Tongue (tissue), 2 donors: ENCODE results near the gene PUM1. TPM values are rescaled to one million over a fixed set of nuclear protein-coding genes. Genes with fewer than 3 reads are reported as not detected.
"Not testable (repeated sequence)": the region's sequence is repeated elsewhere in the genome, so short reads cannot be mapped to it uniquely, and the experiment has no call there.

Source experiments
- DNase-seq: peaks from one replicate; pipeline ENCODE4 v3.0.0-alpha.2; 2015
- total RNA-seq: library from RNA; depleted of rRNA; stranded (reverse); fragments of >200 nt; gene quantifications from one replicate; pipeline ENCODE4 v1.2.3, GENCODE V29; 2014

PUM1 gene
- total RNA-seq, 1 donor from 2014 or later = 89.8 TPM

DNA sequence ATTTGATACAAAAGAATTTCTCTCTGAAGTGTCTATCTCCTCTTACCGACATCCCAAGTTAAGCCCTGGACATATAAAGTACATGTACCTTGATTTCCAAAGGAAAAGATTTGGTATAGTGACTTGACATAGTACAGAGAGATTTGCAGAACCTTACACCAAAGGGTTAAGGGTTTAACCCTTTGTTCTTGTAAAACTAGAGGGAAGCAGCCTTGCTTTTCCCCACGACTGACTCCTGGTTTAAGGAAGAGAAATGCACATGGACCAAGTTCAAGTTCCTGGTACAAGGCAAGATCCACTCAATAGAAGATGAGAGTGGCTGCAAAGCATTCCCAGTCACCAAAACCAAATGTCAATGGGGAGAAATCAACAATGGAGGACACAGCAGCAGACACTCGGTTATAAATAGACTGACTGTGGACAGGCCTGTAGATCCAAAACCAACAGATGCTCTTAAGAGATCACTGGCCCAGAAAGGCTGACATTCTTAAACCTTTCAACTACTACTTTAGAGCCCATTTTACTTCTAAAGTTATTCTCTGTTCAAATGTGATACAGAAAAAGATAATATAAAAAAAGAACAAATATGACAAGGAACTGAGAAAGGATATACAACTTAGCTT, 69.4 kb downstream of the PUM1 start:
- no peak for DNase-seq

DNA sequence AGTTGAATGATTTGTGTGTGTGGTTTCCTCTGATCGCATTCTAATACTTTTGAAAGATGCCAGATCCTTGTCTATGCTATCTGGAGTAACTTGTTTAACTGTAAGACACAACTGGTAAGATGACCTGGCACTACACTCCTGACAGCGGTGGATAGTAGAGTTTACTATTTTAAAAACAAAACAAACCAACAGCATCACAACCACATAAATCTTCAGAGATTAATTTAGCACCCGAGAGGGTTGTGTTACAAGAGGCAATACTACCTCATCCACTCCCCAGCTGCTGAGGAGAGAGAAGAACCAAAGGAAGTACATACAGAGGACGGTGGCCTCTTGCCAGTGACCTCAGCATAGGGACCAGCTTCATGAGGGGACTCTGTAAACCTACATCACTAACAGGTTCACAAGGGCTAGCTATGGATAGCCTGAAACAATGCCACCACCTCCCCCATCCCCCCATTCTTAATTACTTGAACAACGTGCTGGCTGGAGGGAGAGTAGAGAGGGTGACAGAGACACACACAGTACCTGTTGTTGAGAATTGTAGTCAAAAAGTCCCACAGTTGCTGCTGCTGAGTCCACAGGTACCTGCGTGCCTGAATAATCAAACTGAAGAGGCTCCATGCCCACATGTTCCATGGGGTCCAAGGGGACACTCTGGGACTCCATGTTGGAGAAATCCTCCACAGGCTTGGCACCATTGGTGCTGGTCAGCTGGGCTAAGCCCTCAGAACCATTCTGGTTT, 73.5 kb downstream of the PUM1 start:
- no peak for DNase-seq

DNA sequence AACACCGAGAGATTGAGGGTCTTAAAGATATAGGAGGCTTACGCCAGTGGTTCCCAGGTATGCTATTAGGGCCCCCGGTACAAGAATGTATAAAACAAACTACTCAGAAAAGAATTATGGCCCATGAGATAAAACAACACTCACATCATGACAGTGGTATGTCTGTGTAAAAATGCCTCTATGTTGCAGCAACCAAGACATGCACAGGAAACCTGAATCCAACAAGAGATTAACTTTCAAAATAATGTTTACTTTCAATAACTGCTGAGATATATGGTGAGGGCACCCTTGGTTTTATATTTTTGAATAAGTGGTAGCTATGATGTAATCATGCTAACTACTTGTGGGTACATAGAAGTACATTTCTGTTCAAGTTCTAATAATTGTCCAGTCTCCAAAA, 74.9 kb downstream of the PUM1 start:
- no peak for DNase-seq

DNA sequence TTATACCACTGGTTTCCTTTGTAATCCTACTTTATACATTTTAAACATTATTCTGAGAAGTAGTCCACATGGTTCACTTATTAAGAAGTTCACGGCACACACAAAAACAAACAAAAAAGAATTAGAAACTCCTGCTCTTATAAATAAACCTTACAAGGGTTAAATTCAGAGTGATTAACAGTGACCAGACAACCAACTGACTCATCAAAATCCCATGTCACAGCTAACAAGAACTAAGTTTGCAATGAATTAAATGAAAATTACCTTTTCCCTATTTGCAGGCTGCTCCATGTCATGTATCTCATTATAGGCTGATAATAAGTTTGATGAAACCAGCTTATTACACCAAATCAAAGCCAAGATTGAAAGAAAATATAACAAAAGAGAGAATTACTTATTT, 77.5 kb downstream of the PUM1 start:
- DNase-seq = no peak

DNA sequence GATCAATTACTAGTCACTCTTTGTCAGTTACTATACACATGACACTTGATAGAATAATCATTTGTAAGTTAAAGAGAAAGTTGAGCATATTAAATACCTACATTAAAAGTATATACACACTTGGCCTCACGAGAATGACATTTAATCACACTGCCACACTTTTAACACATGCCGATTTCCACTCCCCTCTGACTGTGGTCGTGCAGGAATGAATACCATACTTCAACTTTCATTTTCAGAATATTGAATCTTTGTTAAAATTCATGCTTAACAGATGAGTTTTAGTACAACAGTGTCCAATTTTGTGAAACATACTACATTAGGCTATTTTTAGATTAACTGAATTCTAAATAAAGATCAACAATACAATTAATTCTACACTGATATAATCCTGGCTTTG, 78.8 kb downstream of the PUM1 start:
- no peak for DNase-seq

DNA sequence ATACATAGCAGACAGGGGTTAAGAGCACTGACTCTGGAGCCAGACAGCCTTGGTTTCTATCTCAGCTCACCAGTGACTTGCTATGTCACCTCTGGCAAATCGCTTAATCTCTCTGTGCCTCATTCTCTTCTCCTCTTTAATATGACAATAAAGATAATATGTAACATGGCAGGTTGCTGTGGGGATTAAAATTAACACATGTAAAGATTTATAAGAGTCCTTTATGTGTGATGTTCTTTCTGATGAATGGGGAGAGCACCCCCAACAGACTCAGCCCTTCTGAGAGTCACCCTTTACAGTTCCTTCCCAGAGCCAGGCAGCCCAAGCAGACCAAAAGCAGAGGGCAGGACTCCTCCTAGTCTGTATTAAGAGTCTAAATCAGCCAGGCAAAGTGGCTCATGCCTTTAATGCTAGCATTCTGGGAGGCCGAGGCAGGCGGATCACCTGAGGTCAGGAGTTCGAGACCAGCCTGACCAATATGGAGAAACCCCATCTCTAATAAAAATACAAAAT, 80.5 kb downstream of the PUM1 start:
- DNase-seq = no peak

DNA sequence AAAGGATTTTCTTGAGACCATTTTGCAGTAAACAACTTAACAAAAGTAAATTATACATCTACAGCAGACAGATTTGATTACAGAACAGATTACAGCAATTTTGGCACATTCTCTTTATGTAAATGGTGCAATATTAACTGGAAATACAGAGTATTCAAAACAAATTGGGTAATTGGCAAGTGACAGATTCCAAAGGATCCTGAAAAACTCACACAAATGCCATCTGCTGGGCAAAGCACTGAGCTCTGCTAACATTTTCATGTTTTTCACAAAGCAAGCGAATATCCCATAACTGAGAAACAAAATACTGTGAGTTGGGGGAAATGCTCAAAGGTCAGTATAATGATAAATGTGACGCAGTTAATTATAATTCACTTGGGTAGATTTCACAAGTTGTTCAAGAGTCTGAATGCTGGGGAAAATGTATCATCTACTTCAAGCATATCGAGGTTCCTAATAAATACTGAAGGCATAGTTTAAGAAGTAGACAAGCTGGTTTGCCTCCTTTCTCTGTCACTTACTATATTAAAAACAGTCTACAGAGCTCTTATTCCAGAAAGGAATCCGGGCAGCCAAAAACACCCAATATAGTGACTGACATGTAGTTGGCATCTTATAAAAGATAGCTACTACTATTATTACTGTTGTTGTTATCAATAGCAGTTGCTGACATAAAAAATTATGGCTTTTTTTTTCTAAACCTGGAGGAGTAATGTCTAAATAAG, 81.2 kb downstream of the PUM1 start:
- DNase-seq = no peak

DNA sequence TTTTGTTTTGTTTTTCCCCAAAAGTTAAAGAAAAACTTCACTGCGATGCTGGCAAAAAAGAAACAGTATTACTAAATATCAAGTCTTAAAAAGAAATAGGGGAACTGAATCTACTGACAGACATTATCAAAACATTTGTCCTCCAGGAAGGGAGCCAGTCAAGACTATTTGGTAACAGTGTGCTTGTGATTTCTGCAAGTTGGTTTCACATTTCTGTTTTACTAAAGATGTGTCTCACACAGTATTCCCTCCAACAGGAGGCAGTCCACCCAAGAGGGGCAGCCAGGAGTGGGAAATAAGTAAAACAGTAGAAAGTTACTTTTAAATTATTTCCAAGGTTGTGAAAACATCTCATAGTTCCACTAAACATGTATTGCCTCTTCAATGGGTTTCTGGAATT, 82.6 kb downstream of the PUM1 start:
- DNase-seq = no peak

DNA sequence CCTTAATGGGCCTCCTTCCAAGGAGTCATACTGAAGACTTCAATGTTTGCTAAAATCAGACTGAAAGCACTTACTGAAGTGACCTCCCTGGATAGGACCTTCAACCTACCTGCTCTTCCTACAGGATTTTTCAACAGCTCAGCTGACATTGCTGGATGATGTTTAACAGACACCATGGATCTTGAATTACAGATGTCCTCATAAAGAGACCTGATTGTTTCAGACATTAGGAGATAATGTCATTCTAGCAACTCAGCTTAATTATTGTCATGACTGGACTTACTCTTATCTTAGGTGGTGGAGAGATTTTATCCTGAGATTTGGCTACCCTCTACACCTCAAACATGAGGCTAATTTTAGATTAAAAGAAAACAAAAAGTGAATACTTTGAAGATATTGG, 83.1 kb downstream of the PUM1 start:
- DNase-seq = no peak

DNA sequence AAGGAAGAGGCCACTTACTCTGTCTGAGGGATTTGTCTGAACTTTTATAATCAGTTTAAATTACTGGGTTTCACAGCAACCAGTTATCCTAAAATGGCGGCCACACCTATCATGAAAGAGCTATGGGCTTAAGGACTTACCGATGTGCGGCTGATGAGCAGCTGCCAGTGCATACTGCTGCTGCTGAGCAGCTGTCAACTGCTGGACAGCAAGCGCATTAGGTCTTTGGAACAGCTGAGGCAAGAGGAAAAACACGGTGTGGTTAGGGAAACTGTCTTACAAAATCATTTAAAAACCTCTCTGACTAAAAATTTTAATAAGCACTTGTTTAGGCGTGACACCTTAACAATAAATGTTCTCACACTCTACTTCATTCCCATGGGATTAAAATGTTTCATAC, 84.3 kb downstream of the PUM1 start:
- peak; percentile 75 for DNase-seq

DNA sequence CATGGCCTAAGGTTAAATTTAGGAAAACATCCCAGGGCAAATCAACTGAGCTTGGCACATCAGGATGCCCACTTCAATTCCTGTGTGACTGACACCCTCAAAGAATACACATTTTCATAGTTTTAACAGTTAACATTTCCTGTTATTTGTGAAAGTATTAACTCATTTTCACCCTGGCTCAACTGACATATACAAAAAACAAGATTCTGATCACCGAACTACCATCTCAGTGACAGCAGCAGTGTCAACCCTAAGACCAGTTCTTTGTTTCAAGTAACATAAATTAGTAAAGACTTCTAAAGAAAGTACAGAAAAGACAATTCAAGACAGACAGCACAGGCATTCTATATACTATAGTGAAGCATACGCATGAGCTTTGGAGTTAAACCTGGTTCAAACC, 88.0 kb downstream of the PUM1 start:
- DNase-seq = no peak

DNA sequence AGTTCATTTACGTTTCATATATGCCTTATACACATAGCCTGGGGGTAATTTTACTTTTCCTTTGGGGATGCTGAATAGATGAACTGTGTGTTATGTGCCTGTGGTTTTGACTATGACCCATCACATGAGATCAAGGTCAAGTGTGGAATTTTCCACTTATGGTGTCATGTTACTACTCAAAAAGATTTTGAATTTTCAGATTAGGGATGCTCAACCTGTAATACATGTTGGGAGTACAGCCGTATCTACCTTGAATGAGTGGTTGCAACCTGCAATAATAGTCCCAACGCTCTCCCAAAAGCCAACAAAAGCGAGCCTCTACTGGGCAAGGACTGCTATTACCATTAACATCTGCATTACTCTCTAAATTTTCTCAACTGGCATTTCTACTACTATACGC, 88.4 kb downstream of the PUM1 start:
- no peak for DNase-seq

DNA sequence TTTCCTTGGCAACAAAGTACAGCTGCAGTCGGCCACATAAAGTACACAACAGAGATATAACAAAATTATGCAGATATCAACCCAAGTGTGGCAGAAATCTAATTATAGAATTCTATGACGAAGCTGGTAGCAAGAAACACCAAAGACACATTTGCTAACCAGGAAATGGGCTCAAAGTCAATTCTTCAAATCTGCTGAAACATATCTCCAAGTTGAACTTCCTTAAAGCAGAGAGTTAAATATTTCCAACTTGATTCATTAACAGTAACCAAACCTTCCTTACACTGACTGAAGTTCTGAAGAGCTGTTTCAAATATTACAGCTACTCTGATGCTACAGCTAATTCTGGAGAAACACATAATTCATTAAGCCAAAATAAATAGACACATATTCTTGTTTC, 89.4 kb downstream of the PUM1 start:
- no peak for DNase-seq

DNA sequence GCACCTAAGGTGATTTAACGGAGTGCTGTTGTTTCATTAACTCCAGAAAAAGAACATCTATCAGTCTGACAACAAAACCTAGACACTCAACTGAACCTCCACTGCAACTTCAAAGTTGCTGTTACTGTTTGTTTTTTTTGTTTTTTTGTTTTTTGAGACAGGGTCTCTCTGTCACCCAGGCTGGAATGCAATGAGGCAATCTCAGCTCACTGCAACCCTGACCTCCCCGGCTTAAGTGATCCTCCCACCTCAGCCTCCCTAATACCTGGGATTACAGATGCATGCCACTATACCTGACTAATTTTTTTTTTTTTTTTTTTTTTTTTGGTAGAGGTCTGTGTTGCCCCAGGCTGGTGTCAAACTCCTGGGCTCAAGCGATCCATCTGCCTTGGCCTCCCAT, 90.3 kb downstream of the PUM1 start:
- no peak for DNase-seq

DNA sequence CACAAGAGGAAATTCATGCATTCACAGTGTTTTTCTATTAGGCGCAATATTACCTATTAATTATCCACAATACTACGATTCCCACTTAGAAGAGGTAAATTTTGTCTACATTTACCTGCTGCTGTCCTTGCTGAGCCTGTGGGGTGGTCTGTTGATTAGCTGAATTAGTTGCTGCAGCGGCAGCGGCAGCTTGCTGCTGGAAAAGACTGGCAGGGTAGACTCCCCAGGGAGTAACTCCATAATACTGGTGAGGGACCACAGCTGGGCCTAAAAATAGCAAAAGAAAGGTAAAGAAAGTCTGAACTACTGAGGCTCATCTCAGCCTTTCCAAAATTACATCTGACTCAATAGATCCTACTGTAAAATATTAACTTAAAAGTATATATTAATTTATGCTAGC, 91.0 kb downstream of the PUM1 start:
- DNase-seq = no peak

DNA sequence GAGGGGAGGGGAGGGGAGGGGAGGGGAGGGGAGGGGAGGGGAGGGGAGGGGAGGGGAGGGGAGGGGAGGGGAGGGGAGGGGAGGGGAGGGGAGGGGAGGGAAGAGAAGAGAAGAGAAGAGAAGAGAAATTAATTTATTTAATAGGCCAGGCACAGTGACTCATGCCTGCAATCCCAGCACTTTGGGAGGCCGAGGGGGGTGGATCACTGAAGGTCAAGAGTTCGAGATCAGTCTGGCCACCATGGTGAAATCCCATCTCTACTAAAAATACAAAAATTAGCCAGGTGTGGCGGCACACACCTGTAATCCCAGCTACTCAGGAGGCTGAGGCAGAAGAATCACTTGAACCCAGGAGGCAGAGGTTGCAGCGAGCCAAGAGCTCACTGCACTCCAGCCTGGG, 93.2 kb downstream of the PUM1 start:
- not testable (repeated sequence) for DNase-seq

DNA sequence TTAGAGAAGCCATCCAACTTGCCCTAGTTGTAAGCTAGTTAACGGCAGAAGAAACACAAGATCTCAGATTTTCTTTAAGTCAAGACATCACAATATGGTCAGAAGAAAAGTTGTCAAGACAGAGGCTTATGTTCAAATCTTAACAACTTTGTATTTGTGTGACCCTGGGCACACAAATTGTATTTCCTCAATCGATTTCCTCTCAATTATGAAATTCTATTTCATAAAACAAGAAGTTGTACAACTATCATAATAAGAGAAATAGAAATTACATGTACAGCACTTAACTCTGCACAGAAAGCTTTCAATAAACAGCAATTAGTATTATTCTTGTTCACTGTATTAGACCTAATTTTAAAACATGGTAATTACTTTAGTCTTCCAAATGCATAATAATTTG, 94.0 kb downstream of the PUM1 start:
- DNase-seq = no peak

DNA sequence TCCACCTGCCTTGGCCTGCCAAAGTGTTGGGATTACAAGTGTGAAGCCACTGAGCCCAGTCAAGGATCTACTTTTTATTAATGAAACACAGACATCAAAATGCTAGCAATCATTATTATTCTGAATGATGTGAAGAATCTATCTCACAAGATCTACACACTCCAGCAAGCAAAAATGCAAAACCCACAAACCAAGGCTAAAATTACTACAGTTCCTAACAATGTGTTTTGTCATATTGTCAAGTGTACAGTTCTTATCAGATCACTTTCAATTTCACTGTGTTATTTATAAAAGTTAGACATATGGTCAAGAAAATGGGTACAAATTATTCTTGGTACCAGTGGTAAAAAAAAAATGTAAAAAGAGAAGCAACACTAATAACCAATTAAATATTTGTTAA, 95.6 kb downstream of the PUM1 start:
- no peak for DNase-seq

DNA sequence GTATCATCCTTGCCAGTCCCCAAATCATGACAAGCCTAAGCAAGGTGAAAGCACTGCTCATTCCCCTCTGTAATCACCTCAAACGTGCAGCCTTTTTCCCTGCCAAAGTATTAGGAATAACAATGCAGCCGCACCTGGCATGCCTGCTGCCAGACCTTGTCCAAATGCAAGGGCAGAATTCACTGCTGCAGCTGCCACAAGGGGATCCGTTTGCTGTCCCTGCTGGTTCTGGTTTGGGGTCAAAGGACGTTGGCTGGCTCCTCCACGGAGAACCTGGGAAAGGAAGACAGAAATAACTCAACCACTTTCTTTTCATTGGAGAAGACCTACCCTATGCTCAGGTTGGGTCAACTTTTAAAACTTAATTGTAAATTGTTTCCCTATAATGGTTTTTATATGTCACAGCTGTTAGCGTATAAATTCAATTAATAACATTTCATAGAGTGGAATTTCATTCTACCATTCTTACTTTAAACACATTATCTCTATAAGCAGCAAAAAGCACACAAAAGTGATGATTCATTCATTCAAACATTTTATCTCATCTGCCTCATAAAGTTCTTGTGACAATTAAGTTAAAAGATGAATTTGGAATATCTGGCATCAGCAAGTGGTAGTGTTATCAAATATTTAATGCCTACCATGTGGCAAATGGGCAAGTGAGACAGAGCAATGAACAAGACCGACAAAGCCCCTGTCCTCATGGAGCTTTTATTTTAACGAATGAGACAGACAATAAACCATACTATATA, 97.1 kb downstream of the PUM1 start:
- no peak for DNase-seq

DNA sequence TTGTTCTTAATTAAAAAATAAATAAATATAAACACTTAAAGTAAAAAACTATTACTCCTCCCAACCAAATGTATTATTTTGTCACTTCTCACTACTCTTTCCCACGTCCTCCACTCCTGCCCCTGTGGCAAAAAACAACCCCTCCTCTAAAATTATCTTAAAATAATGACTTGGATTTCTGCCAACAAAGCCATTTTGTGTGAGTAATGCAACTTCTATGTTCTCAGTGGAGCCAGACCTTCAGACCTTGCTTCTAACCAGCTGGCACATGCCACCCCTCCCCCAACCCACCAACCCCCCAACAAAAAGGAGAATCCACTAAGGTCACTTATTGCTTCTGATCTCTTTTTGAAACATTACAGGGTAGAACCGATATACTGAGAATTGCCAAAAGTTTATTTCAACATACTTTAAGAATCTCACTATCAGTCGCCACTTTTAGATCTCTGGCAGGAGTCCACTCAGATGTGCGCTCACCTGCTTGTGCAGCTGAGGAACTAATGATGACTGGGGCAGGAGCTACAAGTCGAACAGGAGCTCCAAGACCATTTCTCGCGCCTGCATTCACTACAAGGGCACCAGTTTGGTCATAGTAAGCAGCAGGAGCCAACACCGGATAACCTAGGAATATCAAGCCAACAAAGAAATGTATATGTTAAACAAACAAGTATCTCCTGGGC, 98.7 kb downstream of the PUM1 start:
- DNase-seq = peak; percentile 67

DNA sequence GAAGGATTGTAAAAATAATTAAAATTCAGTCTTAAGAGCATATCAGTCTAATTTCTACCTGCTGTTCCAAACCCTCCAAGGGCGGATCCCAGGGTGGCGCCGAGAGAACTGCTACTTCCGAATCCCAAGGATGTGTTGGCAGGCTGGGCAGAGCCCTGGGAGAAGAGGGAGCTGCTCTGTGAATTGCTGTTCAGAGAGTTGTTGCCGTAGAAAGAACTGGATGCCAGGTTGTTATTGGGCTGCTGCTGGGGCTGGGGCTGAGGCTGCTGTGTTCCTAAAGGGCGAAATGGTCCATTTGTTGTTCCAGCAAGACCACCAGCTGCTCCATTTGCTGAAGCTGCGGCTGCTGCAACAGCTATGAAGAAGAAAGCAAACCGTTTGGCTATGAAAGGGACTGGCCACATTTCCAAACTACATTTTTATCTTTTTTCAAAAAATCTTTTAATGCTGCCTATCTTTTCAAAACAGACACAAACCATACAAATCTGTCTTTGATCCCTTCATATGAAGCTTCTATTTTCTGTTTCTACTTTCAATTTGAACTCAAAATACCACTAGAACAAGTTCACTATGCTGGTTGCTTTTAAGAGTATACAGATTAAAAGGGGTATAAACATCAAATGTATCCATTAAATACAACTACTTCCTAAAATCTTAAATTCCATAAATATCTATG, 99.5 kb downstream of the PUM1 start:
- peak; percentile 49 for DNase-seq

DNA sequence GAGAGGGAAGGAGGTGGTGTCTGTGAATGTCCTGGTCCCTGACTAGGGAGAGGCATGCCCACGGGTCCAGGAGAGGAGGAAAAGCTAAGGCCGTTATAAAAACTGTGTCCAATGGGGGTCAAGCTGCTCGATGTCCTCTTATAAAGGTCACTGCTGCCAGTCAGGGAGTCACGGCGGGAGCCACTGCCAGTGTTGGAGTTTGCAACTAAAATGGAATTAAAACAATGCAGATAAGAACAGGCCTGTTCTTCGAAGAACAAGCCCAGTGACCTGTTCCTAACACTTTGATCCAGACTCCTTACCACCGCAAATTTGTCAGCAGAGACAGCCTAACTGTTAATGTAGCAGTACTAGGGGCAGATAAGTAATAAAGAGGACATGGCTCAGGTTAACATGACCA, 100.8 kb downstream of the PUM1 start:
- DNase-seq = no peak
